Renal pelvis (tissue), 4 donors: Measurements from ENCODE around the gene SMTNL2. TPM values are rescaled to one million over a fixed set of nuclear protein-coding genes. Genes with fewer than 3 reads are reported as not detected.

ENCODE experiments used
- DNase-seq: peaks from one replicate; pipeline ENCODE4 v3.0.0-alpha.2; 2013
- polyA plus RNA-seq, 3 donors: library from polyadenylated mRNA; unstranded; fragments of 120-200 nt; gene quantifications; one replicate each; pipeline ENCODE4 v1.2.1, GENCODE V29; 2013; ENCODE audit not compliant: insufficient read length in 3 of 3

SMTNL2 gene
- polyA plus RNA-seq, 3 donors, result 67.4 to 70.0 (median 67.8) TPM

- DNase-seq, result no peak
These were observed 41.6 kb upstream of the SMTNL2 start for GRCh38 chr17:4542726-4543191.

- no peak for DNase-seq
These were observed 40.7 kb upstream of the SMTNL2 start for GRCh38 chr17:4543557-4544026.

- DNase-seq, result no peak
These were observed 40.0 kb upstream of the SMTNL2 start for GRCh38 chr17:4544135-4544950.

- DNase-seq, result no peak
These were observed 39.4 kb upstream of the SMTNL2 start for GRCh38 chr17:4544951-4545216.

GRCh38 chr17:4545217-4545951 is 38.9 kb upstream of the SMTNL2 start:
- DNase-seq, result no peak

- no peak for DNase-seq
These were observed 37.0 kb upstream of the SMTNL2 start for GRCh38 chr17:4547118-4547906.

GRCh38 chr17:4548061-4548461 is 36.3 kb upstream of the SMTNL2 start:
- no peak for DNase-seq

GRCh38 chr17:4548721-4549531 is 35.4 kb upstream of the SMTNL2 start:
- no peak for DNase-seq

- DNase-seq, result no peak
These were observed 34.4 kb upstream of the SMTNL2 start for GRCh38 chr17:4549781-4550533.

- no peak for DNase-seq
These were observed 33.7 kb upstream of the SMTNL2 start for GRCh38 chr17:4550534-4551039.

- no peak for DNase-seq
These were observed 33.2 kb upstream of the SMTNL2 start for GRCh38 chr17:4551141-4551540.

GRCh38 chr17:4551796-4552525 is 32.4 kb upstream of the SMTNL2 start:
- no peak for DNase-seq

GRCh38 chr17:4553669-4554068 is 30.7 kb upstream of the SMTNL2 start:
- DNase-seq, result no peak

GRCh38 chr17:4554441-4554996 is 29.8 kb upstream of the SMTNL2 start:
- DNase-seq, result no peak

GRCh38 chr17:4554997-4555799 is 29.1 kb upstream of the SMTNL2 start, which contains the start of gene MYBBP1A:
TSS of gene MYBBP1A (minus strand) at chr17:4555384. CDS start at chr17:4555324, 60 bp downstream.
- peak; percentile 97 for DNase-seq

- DNase-seq, result no peak
These were observed 28.2 kb upstream of the SMTNL2 start for GRCh38 chr17:4555873-4556759.

GRCh38 chr17:4556996-4557395 is 27.3 kb upstream of the SMTNL2 start:
- DNase-seq, result no peak
